ENCODE measurements around the gene FGD3. TPM values are rescaled to one million over a fixed set of nuclear protein-coding genes. Genes with fewer than 3 reads are reported as not detected.

Gene FGD3
- total RNA-seq, 1 donor from 2014 or later: not detected

- Mint-ChIP-seq H3K4me3 (ENCODE audit: unreplicated experiment) (no peak overlapping the region), H3K36me3 (ENCODE audit: unreplicated experiment) (no peaks in the 10 kb centered on the region), H3K9me3 (ENCODE audit: unreplicated experiment) (no peaks in the 10 kb centered on the region), H3K4me1 (ENCODE audit: unreplicated experiment) (no peaks in the 10 kb centered on the region), H3K27me3 (ENCODE audit: unreplicated experiment) (peaks cover 2% of the 10 kb centered on the region), H3K27ac (ENCODE audit: unreplicated experiment) (no peak overlapping the region)
- no peak for DNase-seq (ENCODE audit: extremely low spot score, unreplicated experiment)
- TF ChIP-seq CTCF (IDR thresholded peaks at IDR 0.05): no peak
Observed at GRCh38 chr9:92963831-92964606, 16.7 kb downstream of the FGD3 start.

GRCh38 chr9:92964607-92965060 lies 17.3 kb downstream of the FGD3 start:
- no peak for DNase-seq (ENCODE audit: extremely low spot score, unreplicated experiment)
- H3K36me3 Mint-ChIP-seq (ENCODE audit: unreplicated experiment): no peaks in the 10 kb centered on the region
- no peak overlapping the region for H3K27ac Mint-ChIP-seq (ENCODE audit: unreplicated experiment)
- no peaks in the 10 kb centered on the region for H3K4me1 Mint-ChIP-seq (ENCODE audit: unreplicated experiment)
- no peaks in the 10 kb centered on the region for H3K9me3 Mint-ChIP-seq (ENCODE audit: unreplicated experiment)
- H3K4me3 Mint-ChIP-seq (ENCODE audit: unreplicated experiment): no peak overlapping the region
- H3K27me3 Mint-ChIP-seq (ENCODE audit: unreplicated experiment): peaks cover 2% of the 10 kb centered on the region
- TF ChIP-seq CTCF (IDR thresholded peaks at IDR 0.05): no peak

GRCh38 chr9:92965061-92965758 lies 17.9 kb downstream of the FGD3 start:
- no peak for DNase-seq (ENCODE audit: extremely low spot score, unreplicated experiment)
- no peaks in the 10 kb centered on the region for H3K36me3 Mint-ChIP-seq (ENCODE audit: unreplicated experiment)
- H3K4me1 Mint-ChIP-seq (ENCODE audit: unreplicated experiment): no peaks in the 10 kb centered on the region
- TF ChIP-seq CTCF (IDR thresholded peaks at IDR 0.05): no peak
- peaks cover 2% of the 10 kb centered on the region for H3K27me3 Mint-ChIP-seq (ENCODE audit: unreplicated experiment)
- no peak overlapping the region for H3K4me3 Mint-ChIP-seq (ENCODE audit: unreplicated experiment)
- no peaks in the 10 kb centered on the region for H3K9me3 Mint-ChIP-seq (ENCODE audit: unreplicated experiment)
- H3K27ac Mint-ChIP-seq (ENCODE audit: unreplicated experiment): no peak overlapping the region

GRCh38 chr9:92965759-92966517 lies 18.6 kb downstream of the FGD3 start:
- no peak overlapping the region for H3K27ac Mint-ChIP-seq (ENCODE audit: unreplicated experiment)
- H3K9me3 Mint-ChIP-seq (ENCODE audit: unreplicated experiment): no peaks in the 10 kb centered on the region
- H3K4me1 Mint-ChIP-seq (ENCODE audit: unreplicated experiment): no peaks in the 10 kb centered on the region
- no peak for TF ChIP-seq CTCF (IDR thresholded peaks at IDR 0.05)
- no peaks in the 10 kb centered on the region for H3K36me3 Mint-ChIP-seq (ENCODE audit: unreplicated experiment)
- H3K27me3 Mint-ChIP-seq (ENCODE audit: unreplicated experiment): peaks cover 2% of the 10 kb centered on the region
- no peak overlapping the region for H3K4me3 Mint-ChIP-seq (ENCODE audit: unreplicated experiment)
- no peak for DNase-seq (ENCODE audit: extremely low spot score, unreplicated experiment)

- Mint-ChIP-seq H3K9me3 (ENCODE audit: unreplicated experiment) (no peaks in the 10 kb centered on the region), H3K36me3 (ENCODE audit: unreplicated experiment) (no peaks in the 10 kb centered on the region), H3K4me1 (ENCODE audit: unreplicated experiment) (no peaks in the 10 kb centered on the region), H3K27me3 (ENCODE audit: unreplicated experiment) (peaks cover 4% of the 10 kb centered on the region), H3K4me3 (ENCODE audit: unreplicated experiment) (no peak overlapping the region), H3K27ac (ENCODE audit: unreplicated experiment) (no peak overlapping the region)
- DNase-seq (ENCODE audit: extremely low spot score, unreplicated experiment): no peak
- no peak for TF ChIP-seq CTCF (IDR thresholded peaks at IDR 0.05)
Observed at GRCh38 chr9:92966518-92966800, 19.1 kb downstream of the FGD3 start.
